AG08396 (cell line): ENCODE measurements around the gene RFC2.
"Not testable (repeated sequence)": the region's sequence is repeated elsewhere in the genome, so short reads cannot be mapped to it uniquely, and the experiment has no call there.

Experiments used
- DNase-seq: peaks from one replicate; pipeline ENCODE4 v3.0.0; 2012; ENCODE audit warnings: low spot score, mixed read lengths

RFC2 gene

GRCh38 chr7:74248156-74248555 lies 6.0 kb downstream of the RFC2 start:
- no peak for DNase-seq

GRCh38 chr7:74246497-74246896 lies 7.7 kb downstream of the RFC2 start:
- DNase-seq: no peak

DNA sequence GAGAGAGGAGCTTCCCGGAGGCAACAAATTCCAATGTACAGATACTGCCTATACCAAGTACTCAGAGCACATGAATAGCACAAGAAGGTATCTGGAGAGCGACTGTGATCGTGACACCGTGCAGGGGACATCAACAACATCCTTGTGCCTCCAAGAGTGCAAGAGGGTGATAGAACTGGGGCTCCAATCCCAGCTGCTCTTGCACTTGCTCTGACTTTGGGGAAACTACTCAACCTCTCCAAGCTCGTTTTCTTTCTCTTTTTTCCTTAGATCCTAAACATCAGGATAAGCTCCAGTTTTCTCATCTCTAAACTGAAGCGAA lies 12.1 kb downstream of the RFC2 start:
- no peak for DNase-seq

DNA sequence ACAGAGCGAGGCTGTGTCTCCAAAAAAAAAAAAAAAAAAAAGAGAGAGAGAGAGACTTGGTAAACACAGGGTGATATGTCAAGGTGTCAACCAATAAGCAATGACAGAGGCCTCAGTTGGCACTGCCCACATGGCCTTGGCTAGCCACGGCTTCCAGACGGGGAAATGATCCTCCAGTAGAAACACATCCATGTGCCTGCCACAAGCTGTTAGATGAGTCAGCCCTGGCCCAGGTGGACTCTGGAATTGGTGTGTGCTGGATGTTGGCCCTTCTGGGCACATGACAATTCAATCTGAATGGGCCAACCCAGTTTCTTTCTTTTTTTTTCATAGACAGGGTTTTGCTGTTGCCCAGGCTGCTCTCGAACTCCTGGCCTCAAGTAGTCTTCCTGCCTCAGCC lies 13.7 kb downstream of the RFC2 start:
- DNase-seq: no peak

GRCh38 chr7:74236284-74236683 lies 17.9 kb downstream of the RFC2 start:
- no peak for DNase-seq

DNA sequence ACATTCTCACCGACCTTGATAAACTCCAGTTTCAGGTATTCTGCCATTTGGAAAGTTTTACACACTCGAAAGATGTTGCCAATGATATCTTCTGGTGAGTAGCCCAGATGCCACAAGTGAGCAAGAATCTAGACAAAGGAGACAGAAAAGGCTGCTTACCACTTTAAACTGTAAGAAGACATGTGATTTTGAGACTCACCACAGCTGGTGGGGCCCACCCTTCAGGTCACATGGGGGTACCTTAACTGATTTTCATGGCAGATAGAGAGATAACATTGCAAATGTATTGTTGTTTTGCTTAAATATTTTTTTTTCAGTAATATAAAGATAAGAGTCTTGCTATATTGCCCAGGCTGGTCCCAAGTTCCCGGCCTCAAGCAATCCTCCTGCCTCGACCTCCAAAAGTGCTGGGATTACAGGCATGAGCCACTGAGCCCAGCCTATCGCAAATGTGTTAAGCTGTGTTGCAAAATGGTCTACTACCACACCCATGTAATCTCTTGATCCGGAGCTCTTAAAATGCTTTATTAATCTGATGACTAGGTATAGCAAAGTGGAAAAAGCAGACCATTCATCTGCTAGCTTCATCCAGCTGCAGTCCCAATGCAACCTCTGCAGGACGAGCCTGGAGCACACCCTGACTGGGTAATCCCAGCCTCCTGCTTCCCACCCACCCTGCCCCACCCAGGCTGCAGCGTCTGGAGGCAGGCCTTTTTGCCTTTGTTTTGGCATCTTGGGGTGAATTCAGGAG lies 18.5 kb downstream of the RFC2 start:
- DNase-seq: no peak

GRCh38 chr7:74233655-74234285 lies 20.4 kb downstream of the RFC2 start:
- DNase-seq: peak; percentile 78

DNA sequence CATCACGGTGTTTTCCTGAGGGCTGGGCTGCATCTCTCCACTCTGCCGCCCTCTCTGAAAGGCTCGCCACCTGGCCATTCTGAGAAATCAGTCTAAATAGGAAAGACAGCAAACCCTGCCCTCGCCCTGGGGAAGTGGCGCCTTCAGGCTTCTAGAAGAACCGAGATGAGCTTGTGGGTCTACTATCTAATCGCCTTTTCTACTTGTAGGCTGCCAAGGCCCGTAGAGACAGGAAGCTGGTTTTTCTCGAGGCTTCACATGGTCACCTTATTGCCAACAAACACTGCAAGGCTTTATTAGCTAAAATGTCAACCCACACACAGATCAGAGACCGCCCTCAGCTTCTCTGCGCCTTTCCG lies 23.0 kb downstream of the RFC2 start:
- DNase-seq: no peak

- DNase-seq: no peak
Observed at GRCh38 chr7:74230446-74231231, 23.6 kb downstream of the RFC2 start.

DNA sequence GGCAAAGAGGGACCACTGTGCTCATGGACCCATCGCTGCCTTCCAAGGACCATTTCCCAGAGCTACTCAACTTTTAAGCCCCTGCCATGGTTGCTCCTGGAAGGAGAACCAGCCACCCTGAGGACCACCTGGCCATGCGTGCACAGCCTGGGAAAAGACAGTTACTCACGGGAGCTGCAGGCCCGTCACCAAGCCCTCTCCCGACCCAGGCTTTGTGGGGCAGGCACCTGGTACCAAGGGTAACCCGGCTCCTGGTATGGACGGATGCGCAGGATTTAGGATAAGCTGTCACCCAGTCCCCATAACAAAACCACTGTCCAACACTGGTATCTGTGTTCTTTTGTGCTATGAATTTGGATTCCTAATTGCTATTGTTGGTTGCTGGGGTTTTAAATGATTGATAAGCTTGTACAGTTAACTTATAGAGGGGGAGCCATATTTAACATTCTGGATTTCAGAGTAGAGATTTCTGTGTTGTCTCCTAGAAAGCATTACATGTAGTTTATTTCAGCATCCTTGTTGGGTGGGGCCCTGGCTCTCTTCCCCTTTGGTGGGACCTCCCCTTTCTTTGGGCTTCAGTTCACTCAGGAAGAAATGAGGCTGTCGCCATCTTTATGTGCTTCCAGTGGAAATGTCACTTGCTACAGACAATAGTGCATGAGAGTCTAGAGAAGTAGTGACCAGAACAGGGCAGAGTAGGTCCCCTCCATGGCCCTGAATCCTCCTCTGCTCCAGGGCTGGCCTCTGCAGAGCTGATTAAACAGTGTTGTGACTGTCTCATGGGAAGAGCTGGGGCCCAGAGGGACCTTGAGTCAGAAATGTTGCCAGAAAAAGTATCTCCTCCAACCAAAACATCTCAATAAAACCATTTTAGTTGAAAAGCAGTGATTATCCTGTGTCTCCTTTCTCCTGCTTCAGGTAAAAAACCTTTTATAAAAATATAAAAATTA lies 25.0 kb downstream of the RFC2 start:
- DNase-seq: no peak

- no peak for DNase-seq
Observed at GRCh38 chr7:74226633-74227032, 27.6 kb downstream of the RFC2 start.

GRCh38 chr7:74225400-74225799 lies 28.8 kb downstream of the RFC2 start:
- no peak for DNase-seq

GRCh38 chr7:74224907-74225306 lies 29.3 kb downstream of the RFC2 start:
- not testable (repeated sequence) for DNase-seq

GRCh38 chr7:74224511-74224832 lies 29.7 kb downstream of the RFC2 start:
- no peak for DNase-seq

GRCh38 chr7:74223711-74224510 lies 30.3 kb downstream of the RFC2 start:
- no peak for DNase-seq

DNA sequence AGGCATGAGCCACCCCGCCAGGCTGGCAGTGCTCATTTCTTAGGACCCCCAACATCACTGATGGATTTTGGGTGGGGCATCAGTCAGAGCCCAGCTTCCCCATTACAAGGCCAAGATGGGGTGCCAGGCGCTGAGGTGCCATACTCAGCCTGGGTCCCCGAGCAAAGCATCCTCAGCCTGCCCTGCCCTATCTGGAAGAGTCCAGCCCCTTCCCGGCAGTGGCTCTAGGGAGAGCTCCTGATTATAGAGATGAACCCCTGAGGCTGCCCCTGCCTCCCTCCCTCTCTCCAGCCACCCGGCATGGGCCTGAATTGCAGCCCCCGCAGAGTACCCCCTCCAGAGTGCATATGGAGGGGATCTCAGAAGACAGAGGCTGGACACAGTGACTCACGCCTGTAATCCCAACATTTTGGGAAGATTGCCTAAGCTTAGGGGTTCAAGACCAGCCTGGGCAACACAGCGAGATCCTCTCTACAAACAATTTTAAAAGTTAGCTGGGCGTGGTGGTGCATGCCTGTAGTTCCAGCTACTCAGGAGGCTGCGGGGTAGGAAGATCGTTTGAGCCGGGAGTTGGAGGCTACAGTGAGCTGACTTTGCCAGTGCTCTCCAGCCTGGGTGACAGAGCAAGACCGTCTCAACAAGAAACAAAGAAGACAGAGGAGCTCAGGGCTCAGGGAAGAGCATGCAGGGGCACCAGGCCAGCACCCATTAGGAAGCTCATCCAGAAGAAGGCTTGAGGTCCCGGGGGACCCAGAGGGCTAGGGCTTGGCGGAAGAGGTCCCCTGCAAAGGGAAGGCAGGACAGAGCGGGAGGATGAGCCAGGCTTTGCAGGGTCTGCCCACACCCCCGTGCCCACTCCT lies 31.1 kb downstream of the RFC2 start:
- no peak for DNase-seq

DNA sequence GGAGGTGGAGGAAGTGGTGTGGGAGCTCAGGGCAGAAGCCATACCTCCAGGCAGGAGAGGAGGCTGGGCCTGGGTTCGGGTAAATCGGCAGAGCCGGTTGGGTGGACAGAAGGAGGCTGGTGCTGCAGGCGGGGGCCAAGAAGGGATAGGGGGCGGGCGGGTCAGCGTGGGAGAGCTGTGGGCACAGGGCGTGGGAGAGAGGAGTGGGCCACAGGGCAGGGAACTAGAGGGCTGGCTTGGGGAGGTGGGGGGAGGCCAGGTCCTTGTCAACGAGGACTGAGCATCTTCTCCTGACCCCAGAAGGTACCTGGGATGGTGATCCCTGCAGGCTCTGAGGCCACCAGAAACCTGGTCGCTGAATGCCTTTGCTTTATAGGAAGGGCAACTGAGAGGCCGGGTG lies 32.5 kb downstream of the RFC2 start:
- no peak for DNase-seq

DNA sequence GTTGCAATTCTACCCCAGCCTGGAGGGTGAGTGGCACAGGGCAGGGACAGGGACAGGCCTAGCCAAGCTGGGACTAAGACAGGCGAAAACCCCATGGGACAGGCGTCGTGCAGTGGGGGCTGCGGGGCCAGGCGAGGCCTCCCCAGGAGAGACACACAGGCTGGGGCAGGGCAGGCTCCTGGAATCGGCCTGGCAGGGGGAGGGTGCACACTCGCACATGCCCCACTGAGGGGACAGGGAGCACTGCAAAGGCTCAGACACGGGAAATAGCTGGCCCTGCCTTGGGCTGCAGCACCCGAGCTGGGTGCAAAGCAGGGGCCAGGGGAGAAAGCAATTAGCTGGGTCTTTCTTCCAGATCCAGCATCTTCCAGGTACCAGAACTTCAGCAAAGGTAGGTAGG lies 34.0 kb downstream of the RFC2 start:
- no peak for DNase-seq

DNA sequence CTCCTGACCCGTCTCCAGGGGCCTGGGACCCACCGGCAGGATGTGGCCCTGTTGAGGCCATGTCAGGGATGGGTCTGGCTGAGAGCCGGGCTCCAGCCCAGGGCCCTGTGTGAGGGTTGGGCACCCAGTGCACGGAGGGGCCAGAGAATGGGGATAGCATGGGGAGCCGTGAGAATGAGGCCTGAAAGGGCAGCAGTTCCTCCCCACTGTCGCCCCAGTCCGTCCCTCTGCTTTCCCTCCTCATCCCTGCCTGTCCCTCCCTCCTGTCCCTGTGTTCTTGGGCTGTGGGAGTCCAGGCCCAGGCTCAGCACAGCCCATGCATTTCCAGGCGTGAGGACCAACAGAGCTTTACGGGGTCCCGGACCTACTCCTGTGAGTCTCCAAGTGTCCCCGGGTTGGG lies 34.8 kb downstream of the RFC2 start:
- DNase-seq: no peak

- no peak for DNase-seq
Observed at GRCh38 chr7:74218343-74218698, 35.9 kb downstream of the RFC2 start.
